HG02973 (cell line): ENCODE data around the gene PFKM.

Experiments
- ATAC-seq: cut with Tn5 transposase; IDR thresholded peaks from one replicate; pipeline ENCODE4 v1.9.1; 2021; ENCODE audit warnings: moderate library complexity; ENCODE audit not compliant: unreplicated experiment

Gene PFKM

GRCh38 chr12:48184549-48184922 lies 65.4 kb downstream of the PFKM start:
- no peak for ATAC-seq

DNA sequence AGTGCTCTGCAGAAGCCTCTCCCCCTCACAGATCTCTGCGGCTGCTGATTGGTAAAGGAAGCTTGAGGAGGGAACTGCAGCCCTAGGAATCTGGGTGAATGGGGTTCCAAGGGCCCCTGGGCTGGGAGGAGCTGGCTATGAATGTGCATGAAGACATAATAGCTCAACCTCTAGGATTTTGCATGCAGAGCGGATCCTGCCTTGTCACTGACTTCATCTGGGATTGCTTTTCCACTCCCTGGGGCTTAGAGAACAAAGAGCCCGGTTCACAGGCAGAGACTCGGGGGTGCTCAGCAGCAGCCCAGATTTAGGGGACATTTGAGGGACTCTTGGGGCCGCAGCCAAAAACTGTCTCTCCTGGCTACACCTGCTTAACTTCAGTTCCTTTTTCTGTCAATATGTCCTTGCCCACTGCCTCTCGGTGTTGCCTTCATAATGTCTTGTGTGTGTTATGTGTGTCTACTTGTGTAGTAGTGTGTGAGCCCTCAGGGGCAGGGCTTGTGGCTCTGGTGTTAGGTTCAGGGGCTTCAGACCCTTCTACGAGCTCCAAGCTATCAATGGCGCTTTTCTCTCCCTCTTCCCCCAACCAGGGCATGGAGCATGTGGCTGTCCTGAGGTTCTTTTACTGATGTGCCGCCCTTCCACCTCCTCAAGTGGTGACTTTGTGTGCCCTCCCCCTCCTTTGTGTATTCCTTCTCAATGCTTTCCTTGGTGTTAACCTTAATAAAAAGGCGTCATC lies 66.2 kb downstream of the PFKM start:
- no peak for ATAC-seq

GRCh38 chr12:48187916-48188695 lies 68.9 kb downstream of the PFKM start:
- no peak for ATAC-seq

DNA sequence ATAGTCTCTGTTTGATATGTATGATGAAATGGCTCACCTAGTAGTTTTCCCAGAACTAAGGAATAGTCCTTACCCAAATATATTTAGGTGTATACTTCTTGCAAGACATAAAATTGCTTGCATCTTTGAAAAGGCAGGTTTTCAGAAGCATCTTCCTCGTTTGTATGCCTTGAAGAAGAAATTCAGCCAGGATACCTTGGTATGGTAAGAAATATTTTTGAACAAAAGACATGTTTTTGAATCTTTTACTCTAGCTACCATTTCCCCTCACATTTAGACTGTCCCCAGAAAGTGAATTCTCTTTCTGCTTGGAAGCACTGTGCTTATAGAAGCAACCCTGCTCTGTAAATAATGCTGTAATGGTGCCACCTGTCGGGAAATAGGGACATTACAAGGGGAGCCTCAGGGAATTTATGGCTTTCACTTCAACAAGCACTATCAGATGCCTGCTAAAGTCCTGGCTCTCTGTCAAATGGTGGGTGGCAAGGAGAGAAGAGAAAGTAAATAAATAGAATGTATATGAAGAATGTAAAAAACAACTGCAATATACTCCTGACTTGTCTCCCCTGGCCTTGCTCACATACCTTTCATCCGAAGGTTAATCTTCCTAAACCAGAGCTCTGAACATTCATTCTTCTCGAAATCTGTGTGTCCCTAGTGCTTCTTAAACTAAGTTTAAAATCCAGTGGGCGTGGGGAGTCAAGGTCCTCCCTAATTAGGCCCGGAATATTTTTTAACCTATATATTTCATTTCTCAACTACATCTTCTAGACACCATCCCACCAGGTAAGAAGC lies 70.4 kb downstream of the PFKM start:
- no peak for ATAC-seq

DNA sequence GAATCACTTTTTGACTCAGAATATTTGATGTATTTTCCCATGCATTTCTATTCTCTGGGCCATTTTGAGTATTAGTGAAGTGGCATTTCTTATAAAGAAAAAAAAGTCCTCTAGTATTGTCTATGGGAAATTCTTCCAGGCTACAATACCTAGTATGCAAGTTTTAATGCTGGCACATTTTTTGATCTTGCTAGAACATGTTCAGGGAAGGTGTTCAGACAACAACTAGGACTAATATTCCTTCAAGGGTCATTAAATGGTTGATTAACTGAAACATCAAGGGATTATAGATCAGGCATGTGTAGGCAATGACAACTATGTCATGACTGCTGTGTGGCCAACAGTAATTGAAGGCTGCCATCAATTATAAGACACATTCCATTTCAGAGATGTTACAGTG lies 71.9 kb downstream of the PFKM start:
- ATAC-seq: no peak

DNA sequence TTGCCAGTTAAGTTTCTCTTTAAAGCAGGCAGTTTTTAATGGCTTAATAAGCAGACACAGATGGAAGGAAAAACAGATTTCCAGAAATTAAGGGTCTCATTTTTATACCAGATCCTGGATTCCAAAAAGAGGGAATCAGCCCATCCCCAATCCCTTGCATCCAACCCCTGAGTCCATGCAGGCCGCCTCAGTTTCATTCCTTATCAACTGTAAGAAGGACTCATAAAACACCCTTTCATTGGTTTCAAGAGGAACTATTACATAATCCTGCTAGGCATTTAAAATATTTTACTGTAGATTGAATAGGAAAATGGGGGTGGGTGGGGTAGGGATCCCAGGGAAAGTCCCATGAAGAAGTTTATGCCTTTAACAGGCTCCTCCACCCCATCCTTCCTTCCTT lies 73.7 kb downstream of the PFKM start:
- no peak for ATAC-seq

DNA sequence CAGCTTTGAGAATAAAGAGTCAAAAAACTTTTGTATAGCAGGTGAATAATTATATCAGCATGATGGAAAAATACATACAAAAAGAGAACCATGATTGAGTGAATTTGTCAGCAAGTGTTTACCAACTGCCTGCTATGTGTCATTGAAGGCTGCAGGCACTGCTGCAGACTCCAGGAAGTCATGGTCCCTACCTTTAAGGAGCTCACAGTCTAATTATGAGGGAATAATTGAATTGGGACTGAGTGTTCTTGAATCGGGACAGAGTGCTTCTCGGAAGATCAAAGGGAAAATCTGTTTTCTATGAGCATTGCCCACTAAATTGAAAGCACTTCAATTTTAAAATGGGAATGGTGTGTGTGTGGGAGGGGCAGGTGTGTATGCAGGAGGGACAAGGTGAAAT lies 74.5 kb downstream of the PFKM start:
- ATAC-seq: no peak

DNA sequence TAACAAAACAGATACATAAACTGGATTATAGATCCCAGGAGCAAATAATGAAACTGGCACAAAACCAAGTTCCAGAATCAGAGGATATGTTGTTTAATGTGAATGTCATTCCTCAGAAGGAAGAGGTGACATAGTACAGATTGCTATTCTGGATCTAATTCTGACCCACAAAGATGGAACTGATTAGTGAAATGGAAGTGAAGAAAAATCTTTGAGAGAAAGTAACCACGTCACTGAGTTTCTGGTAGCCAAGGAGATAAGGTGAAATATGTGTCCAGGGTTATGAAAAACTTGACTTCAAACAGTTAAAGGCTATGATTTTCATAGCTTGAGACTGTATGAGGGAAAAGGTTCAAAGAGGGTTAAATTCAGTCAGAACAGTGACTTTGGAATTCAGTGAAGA lies 75.6 kb downstream of the PFKM start:
- no peak for ATAC-seq
